Stomach (tissue), 4 donors: ENCODE data around the gene TRAPPC10.

ENCODE experiments used
- CTCF ChIP-seq, 7 experiments: fragments of 450-650 bp in 4 of 7; fragments of 200-600 bp in 3 of 7; sonication (generic) in 3 of 7; IDR thresholded peaks; one replicate each; pipeline ENCODE4 v1.5.1; 2016 to 2019; ENCODE audit warnings: antibody characterized with exemption in 7 of 7, control low read depth in 2 of 7, mild to moderate bottlenecking in 1 of 7
- EP300 ChIP-seq: sonication (generic); formaldehyde crosslinking; IDR thresholded peaks from one replicate; pipeline ENCODE4 v1.6.1; 2017; ENCODE audit warnings: antibody characterized with exemption

DNA sequence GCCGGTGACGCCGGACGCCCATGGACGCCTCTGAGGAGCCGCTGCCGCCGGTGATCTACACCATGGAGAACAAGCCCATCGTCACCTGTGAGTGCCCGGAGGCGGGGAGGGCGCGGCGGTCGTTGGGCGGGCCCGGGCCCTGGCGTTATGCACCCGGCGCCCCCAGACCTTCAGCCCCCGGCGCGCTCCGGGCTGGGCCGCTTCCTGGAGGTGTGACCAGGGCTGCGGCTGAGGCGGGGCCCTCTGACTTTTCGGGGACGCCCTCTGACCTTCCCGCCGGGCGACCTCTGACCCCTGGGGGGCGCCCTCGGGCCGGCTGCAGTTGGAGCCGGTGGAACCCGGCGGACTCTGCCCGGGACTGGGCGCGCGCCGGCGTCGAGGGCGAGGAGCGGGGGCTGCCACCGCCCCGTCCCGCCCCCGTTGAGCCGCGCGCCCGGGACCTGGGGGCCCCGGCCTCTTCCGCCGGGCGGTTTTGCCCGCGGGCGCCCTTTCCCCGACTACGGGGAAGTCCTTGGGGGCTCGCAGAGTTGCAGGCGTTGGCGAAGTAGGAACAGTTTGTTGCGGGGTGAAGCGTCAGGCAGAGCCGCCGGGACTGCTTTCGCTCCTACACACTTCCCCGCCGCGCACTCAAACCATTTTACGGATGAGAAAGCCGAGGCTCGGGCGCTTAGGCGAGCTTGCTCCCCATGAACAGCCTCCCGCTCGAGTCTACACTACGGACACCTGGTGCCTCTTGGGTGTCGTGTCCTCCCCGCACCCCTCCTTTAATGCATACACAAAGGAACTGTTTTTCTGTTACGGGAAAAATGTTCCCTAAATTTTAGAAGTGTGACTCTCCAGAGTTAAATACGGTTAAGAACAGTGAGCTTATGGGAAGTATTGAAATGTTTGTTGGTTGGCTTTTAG is 618 bp downstream of the TRAPPC10 start:
- TF ChIP-seq EP300 (no peak), CTCF (IDR thresholded peaks at IDR 0.05) (no peak)
